ENCODE measurements around the gene NGRN.
A peak's percentile ranks its signal among the peaks of the same experiment; 100 is the strongest.

Gene NGRN

DNA sequence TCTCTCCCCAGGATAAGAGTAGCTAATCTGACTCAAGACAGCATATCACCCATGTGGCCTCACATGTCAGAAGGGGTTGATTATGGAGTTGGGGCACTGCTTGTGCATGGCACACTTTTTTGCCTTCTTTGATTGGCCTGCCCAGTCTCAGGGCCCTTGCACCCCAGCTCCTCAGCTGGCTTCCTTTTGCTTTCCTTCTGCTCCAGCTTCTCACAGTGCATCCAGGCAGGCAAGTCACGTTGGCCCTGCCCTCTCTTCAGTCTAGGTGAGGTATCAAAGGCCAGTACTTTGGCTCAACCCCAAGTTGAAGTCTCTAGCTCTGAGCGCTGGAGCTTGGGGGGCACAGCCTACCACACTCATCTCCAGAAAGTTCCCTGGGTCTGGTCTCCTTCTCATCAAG, 42.2 kb downstream of the NGRN start:
- FAIRE-seq: no peak
- TF ChIP-seq SPI1 (IDR thresholded peaks at IDR 0.05; ENCODE audit: low read depth, low read length) (no peak), POU2F2 (IDR thresholded peaks at IDR 0.05; ENCODE audit: low read depth, low read length) (no peak), POLR2AphosphoS5 (IDR thresholded peaks at IDR 0.05; ENCODE audit: low read depth, low read length) (no peak), POLR2A (IDR thresholded peaks at IDR 0.05; ENCODE audit: low read depth, low read length) (no peak), TAF1 (IDR thresholded peaks at IDR 0.05; ENCODE audit: low read depth, low read length) (no peak), PAX5 (IDR thresholded peaks at IDR 0.05; ENCODE audit: insufficient read depth, low read length, severe bottlenecking) (no peak)
- no peak for DNase-seq (ENCODE audit: insufficient read length, low spot score)

DNA sequence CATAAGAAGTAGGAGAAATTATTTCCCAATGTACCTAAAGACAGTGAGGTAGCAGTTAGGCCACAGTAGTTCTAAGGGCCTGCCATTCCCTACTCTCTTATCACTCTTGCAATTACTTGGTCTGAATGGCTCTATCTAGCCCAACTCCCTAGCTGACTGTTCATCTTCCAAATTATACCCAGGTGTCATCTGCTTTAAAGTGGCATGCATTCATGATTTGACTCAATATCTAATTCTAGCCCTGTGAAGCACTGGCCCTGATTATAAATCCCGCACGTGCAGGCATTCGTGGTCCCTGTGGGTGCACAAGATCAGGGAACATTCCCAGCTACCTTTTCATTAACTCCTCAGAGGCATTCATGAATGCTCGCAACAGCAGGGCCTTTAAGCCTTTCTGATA, 43.5 kb downstream of the NGRN start:
- DNase-seq (ENCODE audit: insufficient read length, low spot score): no peak
- FAIRE-seq: no peak
- no peak for TF ChIP-seq POLR2A (IDR thresholded peaks at IDR 0.05; ENCODE audit: low read depth, low read length)
- no peak for TF ChIP-seq POU2F2 (IDR thresholded peaks at IDR 0.05; ENCODE audit: low read depth, low read length)
- no peak for TF ChIP-seq TAF1 (IDR thresholded peaks at IDR 0.05; ENCODE audit: low read depth, low read length)
- no peak for TF ChIP-seq SPI1 (IDR thresholded peaks at IDR 0.05; ENCODE audit: low read depth, low read length)

DNA sequence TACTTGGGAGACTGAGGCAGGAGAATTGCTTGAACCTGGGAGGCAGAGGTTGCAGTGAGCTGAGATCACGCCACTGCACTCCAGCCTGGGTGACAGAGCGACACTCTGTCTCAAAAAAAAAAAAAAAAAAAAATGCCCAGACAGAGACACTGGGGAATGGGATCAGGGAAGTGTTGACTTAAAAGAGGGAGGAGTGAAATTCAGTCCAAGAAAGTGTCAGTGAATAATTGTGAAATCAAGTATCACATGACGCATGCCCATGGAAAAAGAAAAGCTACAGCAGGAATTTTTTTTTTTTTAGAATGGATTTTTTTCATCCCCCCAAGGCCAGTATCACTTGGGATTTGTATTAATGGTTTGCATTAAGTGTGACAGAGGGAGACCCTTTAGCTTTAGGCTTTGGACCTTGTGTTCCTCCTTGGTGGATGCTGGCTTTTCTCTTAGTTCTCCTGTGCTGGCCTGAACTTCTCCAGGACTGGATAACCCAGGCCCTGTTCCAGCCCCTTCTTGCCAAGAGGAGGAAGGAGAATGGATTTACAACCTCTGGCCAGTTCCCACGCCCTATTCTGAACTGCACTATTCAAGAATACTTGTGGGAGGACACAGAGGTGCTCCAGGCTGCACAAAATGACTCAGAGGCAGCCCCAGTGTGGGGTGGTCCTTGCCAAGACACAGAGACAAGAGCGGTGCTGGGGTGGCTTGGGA, 50.0 kb downstream of the NGRN start:
- TF ChIP-seq SPI1 (IDR thresholded peaks at IDR 0.05; ENCODE audit: low read depth, low read length): no peak
- TF ChIP-seq TAF1 (IDR thresholded peaks at IDR 0.05; ENCODE audit: low read depth, low read length): no peak
- TF ChIP-seq POU2F2 (IDR thresholded peaks at IDR 0.05; ENCODE audit: low read depth, low read length): no peak
- no peak for TF ChIP-seq POLR2A (IDR thresholded peaks at IDR 0.05; ENCODE audit: low read depth, low read length)
- no peak for TF ChIP-seq PAX5 (IDR thresholded peaks at IDR 0.05; ENCODE audit: insufficient read depth, low read length, severe bottlenecking)
- TF ChIP-seq POLR2AphosphoS5 (IDR thresholded peaks at IDR 0.05; ENCODE audit: low read depth, low read length): no peak
- FAIRE-seq: no peak
- no peak for DNase-seq (ENCODE audit: insufficient read length, low spot score)

DNA sequence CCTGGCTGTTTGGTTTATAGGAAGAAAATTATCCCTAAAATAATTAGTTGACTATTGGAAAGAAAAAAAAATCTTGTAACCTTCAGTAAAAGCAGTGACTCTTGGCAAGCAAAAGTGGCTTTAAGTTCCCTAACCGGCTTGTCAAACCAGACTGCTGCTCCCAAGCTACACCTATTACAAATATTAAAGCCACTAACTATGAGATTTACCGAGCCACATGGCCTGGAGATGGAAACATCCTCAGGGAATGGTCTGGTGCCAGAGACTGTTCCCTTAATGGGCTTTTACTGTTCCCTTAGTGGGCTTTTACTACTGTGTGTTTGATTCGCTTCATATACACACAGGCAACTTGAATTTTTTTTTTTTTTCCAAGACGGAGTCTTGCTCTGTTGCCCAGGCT, 50.7 kb downstream of the NGRN start:
- TF ChIP-seq POLR2A (IDR thresholded peaks at IDR 0.05; ENCODE audit: low read depth, low read length) (no peak), POLR2AphosphoS5 (IDR thresholded peaks at IDR 0.05; ENCODE audit: low read depth, low read length) (no peak), SPI1 (IDR thresholded peaks at IDR 0.05; ENCODE audit: low read depth, low read length) (no peak), PAX5 (IDR thresholded peaks at IDR 0.05; ENCODE audit: insufficient read depth, low read length, severe bottlenecking) (no peak), POU2F2 (IDR thresholded peaks at IDR 0.05; ENCODE audit: low read depth, low read length) (no peak), TAF1 (IDR thresholded peaks at IDR 0.05; ENCODE audit: low read depth, low read length) (no peak)
- FAIRE-seq: no peak
- DNase-seq (ENCODE audit: insufficient read length, low spot score): no peak

DNA sequence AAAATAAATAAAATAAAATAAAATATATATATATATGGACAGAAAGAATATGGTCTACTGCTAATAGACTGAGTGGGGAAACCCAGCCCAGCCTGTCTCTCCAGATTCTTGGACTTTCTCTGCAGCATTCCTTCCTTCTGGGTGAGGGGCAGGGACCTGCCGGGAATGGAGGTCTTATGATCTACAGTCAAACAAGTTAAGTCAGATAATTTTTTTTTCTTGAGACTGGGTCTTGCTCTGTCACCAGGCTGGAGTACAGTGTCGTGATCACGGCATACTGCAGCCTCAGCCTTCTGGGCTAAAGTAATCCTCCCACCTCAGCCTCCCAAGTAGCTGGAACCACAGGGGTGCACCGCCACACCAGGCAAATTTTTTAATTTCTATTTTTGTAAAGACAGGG, 53.1 kb downstream of the NGRN start:
- TF ChIP-seq SPI1 (IDR thresholded peaks at IDR 0.05; ENCODE audit: low read depth, low read length): no peak
- TF ChIP-seq POLR2AphosphoS5 (IDR thresholded peaks at IDR 0.05; ENCODE audit: low read depth, low read length): no peak
- no peak for TF ChIP-seq POLR2A (IDR thresholded peaks at IDR 0.05; ENCODE audit: low read depth, low read length)
- no peak for TF ChIP-seq PAX5 (IDR thresholded peaks at IDR 0.05; ENCODE audit: insufficient read depth, low read length, severe bottlenecking)
- TF ChIP-seq TAF1 (IDR thresholded peaks at IDR 0.05; ENCODE audit: low read depth, low read length): no peak
- TF ChIP-seq POU2F2 (IDR thresholded peaks at IDR 0.05; ENCODE audit: low read depth, low read length): no peak
- FAIRE-seq: no peak
- no peak for DNase-seq (ENCODE audit: insufficient read length, low spot score)

DNA sequence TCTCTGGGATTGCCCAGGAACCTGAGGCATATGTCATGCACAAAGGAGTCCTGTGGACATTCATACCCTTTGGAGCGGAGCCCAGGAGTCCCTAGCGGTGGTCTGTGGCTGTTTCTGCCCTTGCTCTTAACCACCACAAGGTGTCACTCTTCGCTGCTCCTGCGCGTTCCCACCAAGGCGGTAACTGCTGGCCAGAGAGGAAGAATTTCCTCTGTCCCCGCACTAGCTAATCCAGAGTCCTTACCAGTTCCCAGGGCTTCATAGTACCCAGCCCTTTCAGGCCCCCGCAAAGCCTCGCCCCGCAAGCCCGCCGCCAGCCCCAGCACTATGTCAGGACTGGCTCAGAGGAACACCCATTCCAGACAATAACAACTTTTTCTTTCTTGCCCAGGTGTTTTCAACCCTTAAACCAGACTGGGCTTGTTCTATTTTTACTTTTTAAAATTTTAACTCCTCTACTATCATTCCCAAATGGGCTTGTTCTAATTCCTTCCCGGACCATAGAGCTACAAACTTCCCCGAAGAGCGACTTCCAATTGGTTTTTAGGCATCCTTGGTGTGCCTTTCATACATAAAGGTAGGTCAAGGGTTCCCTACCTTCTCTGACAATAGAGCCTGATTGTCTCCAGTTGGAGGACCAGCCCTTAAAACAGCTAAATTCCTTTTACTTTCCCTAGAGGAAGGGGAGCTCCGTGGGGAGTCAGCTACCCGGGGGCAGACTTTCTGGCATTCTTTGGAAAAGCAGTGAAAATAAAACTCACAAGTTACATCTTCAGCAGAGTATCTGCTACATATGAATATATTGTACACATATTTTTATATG, 54.8 kb downstream of the NGRN start:
- DNase-seq (ENCODE audit: insufficient read length, low spot score): peak; percentile 68
- TF ChIP-seq POLR2AphosphoS5 (IDR thresholded peaks at IDR 0.05; ENCODE audit: low read depth, low read length) (no peak), SPI1 (IDR thresholded peaks at IDR 0.05; ENCODE audit: low read depth, low read length) (peak; percentile 12; the same call in 1 of the 2 replicates), POU2F2 (IDR thresholded peaks at IDR 0.05; ENCODE audit: low read depth, low read length) (peak; percentile 41; the same call in 1 of the 2 replicates)
- peak; percentile 92 for FAIRE-seq

DNA sequence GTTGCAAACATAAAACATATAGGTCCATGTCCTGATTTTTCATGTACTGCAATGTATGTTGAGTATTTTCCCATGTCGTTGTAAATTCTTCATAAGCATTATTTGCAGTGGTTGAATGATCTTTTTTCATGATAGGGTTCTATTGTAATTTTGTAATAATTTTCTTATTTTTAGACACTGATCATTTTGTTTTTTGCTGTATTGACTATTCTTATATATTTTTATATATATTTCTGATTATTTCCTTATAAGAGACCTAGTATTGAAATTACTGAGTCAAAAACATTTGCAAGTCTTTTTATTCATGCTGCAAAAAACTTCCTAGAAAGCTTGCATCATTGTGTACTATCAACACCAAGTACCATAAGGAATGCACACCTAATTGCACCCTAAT, 55.4 kb downstream of the NGRN start:
- no peak for TF ChIP-seq POLR2AphosphoS5 (IDR thresholded peaks at IDR 0.05; ENCODE audit: low read depth, low read length)
- FAIRE-seq (no peak), DNase-seq (ENCODE audit: insufficient read length, low spot score) (no peak)

All from GM12891 (cell line).